H1 (cell line): ENCODE measurements around the gene ZNF608.

Experiments used
- CTCF ChIP-seq, 3 experiments: IDR thresholded peaks; 1 replicate in 2 of 3; 2 replicates in 1 of 3; pipeline versions ENCODE4 v1.5.1 to v1.6.1; 2011; ENCODE audit warnings: low read length in 3 of 3, mild to moderate bottlenecking in 3 of 3, inconsistent platforms in 2 of 3, low read depth in 1 of 3, moderate library complexity in 1 of 3; ENCODE audit not compliant: insufficient read depth in 1 of 3; ENCODE audit errors: control extremely low read depth in 1 of 3
- EP300 ChIP-seq, 2 experiments: IDR thresholded peaks; 1 replicate in 1 of 2; 2 replicates in 1 of 2; pipeline ENCODE4 v1.6.1; 2011 to 2012; ENCODE audit warnings: low read depth in 2 of 2, low read length in 2 of 2, mild to moderate bottlenecking in 2 of 2, borderline replicate concordance in 1 of 2, inconsistent platforms in 1 of 2, moderate library complexity in 1 of 2
- EZH2 ChIP-seq: fragments of 200-600 bp; sonication (generic); IDR thresholded peaks from 2 replicates; pipeline ENCODE4 v1.7.1; 2012; ENCODE audit warnings: low read depth, mild to moderate bottlenecking, moderate library complexity, low read length, inconsistent platforms; ENCODE audit not compliant: severe bottlenecking
- GABPA ChIP-seq: IDR thresholded peaks from 2 replicates; pipeline ENCODE4 v1.6.1; 2011; ENCODE audit warnings: mild to moderate bottlenecking, low read length, moderate library complexity, borderline replicate concordance; ENCODE audit not compliant: insufficient read depth
- GTF2F1 ChIP-seq: IDR thresholded peaks from 2 replicates; pipeline ENCODE4 v1.6.1; 2012; ENCODE audit warnings: low read depth, low read length, improper control_type of control experiment, borderline replicate concordance
- JUN ChIP-seq: IDR thresholded peaks from 2 replicates; pipeline ENCODE4 v1.6.1; 2011; ENCODE audit warnings: low read depth, mild to moderate bottlenecking, improper control_type of control experiment, low read length
- KDM5A ChIP-seq: fragments of 200-600 bp; IDR thresholded peaks from 2 replicates; pipeline ENCODE4 v1.7.1; 2012; ENCODE audit warnings: mild to moderate bottlenecking, low read length, inconsistent platforms, mixed read lengths
- MAX ChIP-seq: IDR thresholded peaks from 2 replicates; pipeline ENCODE4 v1.6.1; 2012; ENCODE audit warnings: inconsistent platforms
- NRF1 ChIP-seq: IDR thresholded peaks from 2 replicates; pipeline ENCODE4 v1.6.1; 2011; ENCODE audit warnings: mild to moderate bottlenecking, low read depth, low read length, improper control_type of control experiment
- POLR2A ChIP-seq, 2 experiments: IDR thresholded peaks; 1 replicate in 1 of 2; 2 replicates in 1 of 2; pipeline ENCODE4 v1.6.1; 2011; ENCODE audit warnings: low read depth in 2 of 2, low read length in 2 of 2, mild to moderate bottlenecking in 2 of 2; ENCODE audit errors: control extremely low read depth in 1 of 2
- RFX5 ChIP-seq: IDR thresholded peaks from 2 replicates; pipeline ENCODE4 v1.6.1; 2011; ENCODE audit warnings: low read depth, low read length, improper control_type of control experiment, borderline replicate concordance
- SP4 ChIP-seq: IDR thresholded peaks from 2 replicates; pipeline ENCODE4 v1.6.1; 2012; ENCODE audit warnings: low read length, inconsistent platforms
- SRF ChIP-seq: IDR thresholded peaks from 2 replicates; pipeline ENCODE4 v1.6.1; 2011; ENCODE audit warnings: mild to moderate bottlenecking, low read depth, low read length, moderate library complexity
- TBP ChIP-seq: IDR thresholded peaks from 2 replicates; pipeline ENCODE4 v1.6.1; 2011; ENCODE audit warnings: low read depth, low read length, improper control_type of control experiment

DNA sequence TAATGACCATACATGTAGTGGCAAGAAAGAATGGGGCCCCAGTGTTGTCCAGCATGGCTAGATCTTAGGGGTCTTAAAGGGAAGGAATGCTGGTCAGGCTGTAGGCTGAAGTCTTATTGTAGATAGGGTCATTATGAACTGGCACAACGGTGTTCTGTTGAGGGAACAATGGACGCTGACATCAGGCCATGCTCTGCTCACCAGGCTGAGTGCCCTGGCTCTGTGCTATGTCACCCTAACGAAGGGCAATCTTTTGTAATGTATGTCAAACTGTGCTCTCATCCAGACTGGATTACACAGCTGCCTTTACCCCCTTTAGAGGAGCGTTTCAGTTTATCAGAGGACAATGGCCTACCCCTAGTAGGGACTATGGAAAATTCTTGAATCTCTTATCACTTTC is 14.6 kb upstream of the ZNF608 start:
- no peak for TF ChIP-seq GTF2F1
- TF ChIP-seq CTCF (IDR thresholded peaks at IDR 0.05; ENCODE audit: control extremely low read depth in 1 of 3, insufficient read depth in 1 of 3, low read depth in 1 of 3, low read length in 3 of 3) = no peak
- TF ChIP-seq NRF1 = no peak
- TF ChIP-seq MAX = no peak
- TF ChIP-seq POLR2A (IDR thresholded peaks at IDR 0.05; ENCODE audit: control extremely low read depth in 1 of 2, low read depth in 2 of 2, low read length in 2 of 2) = no peak
- TF ChIP-seq EP300 (IDR thresholded peaks at IDR 0.05; ENCODE audit: borderline replicate concordance in 1 of 2, low read depth in 2 of 2, low read length in 2 of 2) = no peak
- TF ChIP-seq GABPA = no peak
- TF ChIP-seq SP4 = no peak
- TF ChIP-seq EZH2 = no peak
- TF ChIP-seq RFX5 = no peak
- no peak for TF ChIP-seq SRF
- TF ChIP-seq TBP = no peak
- TF ChIP-seq KDM5A = no peak
- TF ChIP-seq JUN = no peak
